GM19023 (cell line): ENCODE data around the gene CCM2.

Source experiments
- ATAC-seq: cut with Tn5 transposase; IDR thresholded peaks from one replicate; pipeline ENCODE4 v1.9.1; 2021; ENCODE audit warnings: mild to moderate bottlenecking, moderate library complexity; ENCODE audit not compliant: unreplicated experiment

The CCM2 gene

GRCh38 chr7:45118292-45118691, 118.3 kb downstream of the CCM2 start:
- no peak for ATAC-seq

GRCh38 chr7:45118889-45119331, 118.9 kb downstream of the CCM2 start:
- ATAC-seq: no peak

- ATAC-seq: no peak
Observed at GRCh38 chr7:45119550-45119949, 119.5 kb downstream of the CCM2 start.

GRCh38 chr7:45122975-45123860, 123.2 kb downstream of the CCM2 start:
- ATAC-seq: no peak

- ATAC-seq: no peak
Observed at GRCh38 chr7:45123913-45124710, 124.1 kb downstream of the CCM2 start.

GRCh38 chr7:45125193-45125904, 125.3 kb downstream of the CCM2 start:
- ATAC-seq: no peak
